GM21825 (cell line): ENCODE measurements around the gene XCR1.
"Not testable (repeated sequence)": the region's sequence is repeated elsewhere in the genome, so short reads cannot be mapped to it uniquely, and the experiment has no call there.

ENCODE experiments used
- ATAC-seq: cut with Tn5 transposase; IDR thresholded peaks from one replicate; pipeline ENCODE4 v1.9.1; 2021; ENCODE audit warnings: mild to moderate bottlenecking, moderate library complexity; ENCODE audit not compliant: unreplicated experiment

XCR1 gene

GRCh38 chr3:46007280-46007679 lies 20.0 kb downstream of the XCR1 start:
- ATAC-seq: no peak

- no peak for ATAC-seq
Measured at GRCh38 chr3:46006238-46007032, 20.8 kb downstream of the XCR1 start.

GRCh38 chr3:46003706-46004105 lies 23.6 kb downstream of the XCR1 start:
- not testable (repeated sequence) for ATAC-seq

GRCh38 chr3:46001178-46001577 lies 26.1 kb downstream of the XCR1 start:
- no peak for ATAC-seq

- ATAC-seq: no peak
Measured at GRCh38 chr3:45997942-45998341, 29.3 kb downstream of the XCR1 start.

- ATAC-seq: not testable (repeated sequence)
Measured at GRCh38 chr3:45997499-45997898, 29.8 kb downstream of the XCR1 start.

GRCh38 chr3:45995236-45996192 lies 31.8 kb downstream of the XCR1 start, which contains the start of gene FYCO1:
TSS of gene FYCO1 (minus strand) at chr3:45995824. CDS start at chr3:45984910, 10,914 bp downstream.
- ATAC-seq: peak; percentile 85

- peak; percentile 11 for ATAC-seq
Measured at GRCh38 chr3:45994419-45995235, 32.7 kb downstream of the XCR1 start.

GRCh38 chr3:45993421-45994027 lies 33.8 kb downstream of the XCR1 start:
- no peak for ATAC-seq

- no peak for ATAC-seq
Measured at GRCh38 chr3:45992821-45993221, 34.5 kb downstream of the XCR1 start.

GRCh38 chr3:45992133-45992729 lies 35.1 kb downstream of the XCR1 start:
- no peak for ATAC-seq

- ATAC-seq: no peak
Measured at GRCh38 chr3:45991341-45991740, 35.9 kb downstream of the XCR1 start.

- ATAC-seq: no peak
Measured at GRCh38 chr3:45990181-45990580, 37.1 kb downstream of the XCR1 start.

- no peak for ATAC-seq
Measured at GRCh38 chr3:45988804-45989203, 38.5 kb downstream of the XCR1 start.

GRCh38 chr3:45988362-45988761 lies 38.9 kb downstream of the XCR1 start:
- ATAC-seq: no peak

- no peak for ATAC-seq
Measured at GRCh38 chr3:45987368-45988291, 39.7 kb downstream of the XCR1 start.

- ATAC-seq: no peak
Measured at GRCh38 chr3:45986303-45986982, 40.8 kb downstream of the XCR1 start.

GRCh38 chr3:45985532-45986302 lies 41.6 kb downstream of the XCR1 start:
- ATAC-seq: no peak
